Transverse colon (tissue), 4 donors: ENCODE measurements around the gene C21orf91.

Experiments
- CTCF ChIP-seq, 5 experiments: fragments of 200-600 bp in 3 of 5; fragments of 450-650 bp in 2 of 5; sonication (generic) in 3 of 5; IDR thresholded peaks; 1 replicate in 2 of 5; 2 replicates in 3 of 5; pipeline ENCODE4 v1.5.1; 2016 to 2017; ENCODE audit warnings: antibody characterized with exemption in 5 of 5, inconsistent platforms in 3 of 5, mild to moderate bottlenecking in 2 of 5, moderate library complexity in 1 of 5
- EP300 ChIP-seq: sonication (generic); formaldehyde crosslinking; IDR thresholded peaks from one replicate; pipeline ENCODE4 v1.6.1; 2017; ENCODE audit warnings: antibody characterized with exemption, low read depth
- POLR2A ChIP-seq: fragments of 450-650 bp; IDR thresholded peaks from one replicate; pipeline ENCODE4 v1.6.1; 2016; ENCODE audit warnings: antibody characterized with exemption, mild to moderate bottlenecking, moderate library complexity
- POLR2AphosphoS5 ChIP-seq, 3 donors: sonication (generic); formaldehyde crosslinking; IDR thresholded peaks; one replicate each; pipeline ENCODE4 v1.6.1; 2016; ENCODE audit warnings: antibody characterized with exemption in 3 of 3

- TF ChIP-seq CTCF (IDR thresholded peaks at IDR 0.05) (no peak), POLR2AphosphoS5 (IDR thresholded peaks at IDR 0.05) (no peak), POLR2A (no peak), EP300 (no peak)
These were observed 39.2 kb downstream of the C21orf91 start for GRCh38 chr21:17779980-17780379.
